GM06990 (cell line): ENCODE measurements around the gene EFNA4.

ENCODE experiments used
- DNase-seq: peaks from one replicate; pipeline ENCODE4 v3.0.0-alpha.2; 2011; ENCODE audit not compliant: insufficient read length; ENCODE audit errors: extremely low read depth
- H3K27me3 ChIP-seq: replicated peaks from 2 replicates; pipeline ENCODE4 v1.6.0; 2011; ENCODE audit warnings: low read length; ENCODE audit not compliant: control insufficient read depth, insufficient read depth
- H3K36me3 ChIP-seq: 2 replicates; pipeline ENCODE4 v1.5.1; 2011; ENCODE audit warnings: low read length; ENCODE audit not compliant: control insufficient read depth, insufficient read depth
- H3K4me3 ChIP-seq: replicated peaks from 2 replicates; pipeline ENCODE4 v1.5.1; 2011; ENCODE audit warnings: low read depth, mild to moderate bottlenecking, control low read depth, low read length
- CTCF ChIP-seq: IDR thresholded peaks from 2 replicates; pipeline ENCODE4 v1.5.1; 2011; ENCODE audit warnings: low read length, control low read depth, mild to moderate bottlenecking, inconsistent platforms; ENCODE audit not compliant: insufficient read depth, poor library complexity, severe bottlenecking

The EFNA4 gene

DNA sequence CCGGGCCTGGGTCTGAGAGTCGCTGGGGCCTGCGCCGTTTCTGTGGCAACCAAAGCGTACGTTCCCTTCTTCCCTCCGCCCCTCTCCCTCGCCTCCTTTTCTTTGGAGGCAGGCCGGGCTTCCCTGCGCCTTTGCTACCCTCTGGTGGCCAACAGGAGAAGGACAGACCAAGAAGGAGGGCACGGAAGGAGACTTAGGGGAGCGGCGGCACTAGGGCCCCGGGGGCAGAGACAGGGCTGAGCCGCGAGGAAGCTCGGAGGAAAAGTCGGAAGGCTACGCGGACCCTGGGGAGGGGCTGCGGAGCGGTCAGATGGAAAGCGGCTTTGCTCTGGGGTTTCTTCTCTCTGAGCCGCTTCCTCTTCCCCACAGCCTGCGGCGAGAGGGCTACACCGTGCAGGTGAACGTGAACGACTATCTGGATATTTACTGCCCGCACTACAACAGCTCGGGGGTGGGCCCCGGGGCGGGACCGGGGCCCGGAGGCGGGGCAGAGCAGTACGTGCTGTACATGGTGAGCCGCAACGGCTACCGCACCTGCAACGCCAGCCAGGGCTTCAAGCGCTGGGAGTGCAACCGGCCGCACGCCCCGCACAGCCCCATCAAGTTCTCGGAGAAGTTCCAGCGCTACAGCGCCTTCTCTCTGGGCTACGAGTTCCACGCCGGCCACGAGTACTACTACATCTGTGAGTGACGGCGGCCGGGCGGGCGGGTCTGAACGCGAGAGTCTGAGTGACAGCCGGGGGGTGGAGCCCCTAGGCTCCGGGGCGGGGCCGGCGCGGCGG lies 21.4 kb downstream of the EFNA4 start:
- DNase-seq, result peak; percentile 98
- Histone ChIP-seq H3K36me3 (no peaks in the 10 kb centered on the region), H3K27me3 (peaks cover 3% of the 10 kb centered on the region), H3K4me3 (peak overlapping the region; percentile 72)
- peak; percentile 93 for TF ChIP-seq CTCF

DNA sequence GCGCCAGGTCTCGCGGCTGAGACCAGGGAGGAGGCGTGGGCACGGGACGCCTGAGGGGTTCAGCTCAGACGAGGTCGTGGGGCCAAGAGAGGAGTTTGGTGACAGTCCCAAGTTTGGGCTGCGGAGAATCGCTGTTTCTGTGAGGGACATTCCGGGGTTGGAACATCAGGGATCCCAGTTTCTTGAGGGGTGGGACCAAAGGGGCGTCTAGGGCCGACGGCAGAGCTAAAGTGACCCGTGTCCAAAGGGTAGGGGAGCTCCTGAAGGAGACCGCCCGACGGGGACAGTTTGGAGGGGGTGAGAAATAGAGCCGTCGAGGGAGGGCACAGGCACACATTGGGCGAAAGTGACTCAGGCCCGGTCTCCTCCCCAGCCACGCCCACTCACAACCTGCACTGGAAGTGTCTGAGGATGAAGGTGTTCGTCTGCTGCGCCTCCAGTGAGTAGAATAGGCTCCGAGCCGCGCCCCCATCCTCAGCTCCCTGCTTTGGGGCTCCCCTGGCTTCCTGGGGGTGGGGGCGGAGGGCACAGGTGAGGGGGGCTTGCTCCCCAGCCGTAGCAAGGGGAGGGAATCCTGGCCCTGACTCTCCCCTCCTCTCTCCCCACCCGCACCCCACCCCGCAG lies 22.1 kb downstream of the EFNA4 start:
- Histone ChIP-seq H3K4me3 (peak overlapping the region; percentile 72), H3K36me3 (no peaks in the 10 kb centered on the region), H3K27me3 (peaks cover 3% of the 10 kb centered on the region)
- DNase-seq, result peak; percentile 55
- no peak for TF ChIP-seq CTCF

DNA sequence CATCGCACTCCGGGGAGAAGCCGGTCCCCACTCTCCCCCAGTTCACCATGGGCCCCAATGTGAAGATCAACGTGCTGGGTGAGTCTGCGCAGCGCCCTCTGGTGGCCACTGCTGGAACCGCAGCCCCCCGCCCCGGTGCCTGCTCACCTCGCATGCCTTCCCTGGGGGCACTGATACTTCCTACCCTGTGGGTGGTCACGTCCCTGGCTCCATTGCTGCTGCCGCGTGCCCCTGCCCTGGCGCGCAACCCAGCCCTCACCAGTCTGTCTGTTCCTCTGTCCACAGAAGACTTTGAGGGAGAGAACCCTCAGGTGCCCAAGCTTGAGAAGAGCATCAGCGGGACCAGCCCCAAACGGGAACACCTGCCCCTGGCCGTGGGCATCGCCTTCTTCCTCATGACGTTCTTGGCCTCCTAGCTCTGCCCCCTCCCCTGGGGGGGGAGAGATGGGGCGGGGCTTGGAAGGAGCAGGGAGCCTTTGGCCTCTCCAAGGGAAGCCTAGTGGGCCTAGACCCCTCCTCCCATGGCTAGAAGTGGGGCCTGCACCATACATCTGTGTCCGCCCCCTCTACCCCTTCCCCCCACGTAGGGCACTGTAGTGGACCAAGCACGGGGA lies 22.7 kb downstream of the EFNA4 start:
- Histone ChIP-seq H3K4me3 (no peak overlapping the region; the same call in 1 of the 2 replicates), H3K27me3 (peaks cover 4% of the 10 kb centered on the region), H3K36me3 (no peaks in the 10 kb centered on the region)
- DNase-seq, result peak; percentile 87
- TF ChIP-seq CTCF, result peak; percentile 97

DNA sequence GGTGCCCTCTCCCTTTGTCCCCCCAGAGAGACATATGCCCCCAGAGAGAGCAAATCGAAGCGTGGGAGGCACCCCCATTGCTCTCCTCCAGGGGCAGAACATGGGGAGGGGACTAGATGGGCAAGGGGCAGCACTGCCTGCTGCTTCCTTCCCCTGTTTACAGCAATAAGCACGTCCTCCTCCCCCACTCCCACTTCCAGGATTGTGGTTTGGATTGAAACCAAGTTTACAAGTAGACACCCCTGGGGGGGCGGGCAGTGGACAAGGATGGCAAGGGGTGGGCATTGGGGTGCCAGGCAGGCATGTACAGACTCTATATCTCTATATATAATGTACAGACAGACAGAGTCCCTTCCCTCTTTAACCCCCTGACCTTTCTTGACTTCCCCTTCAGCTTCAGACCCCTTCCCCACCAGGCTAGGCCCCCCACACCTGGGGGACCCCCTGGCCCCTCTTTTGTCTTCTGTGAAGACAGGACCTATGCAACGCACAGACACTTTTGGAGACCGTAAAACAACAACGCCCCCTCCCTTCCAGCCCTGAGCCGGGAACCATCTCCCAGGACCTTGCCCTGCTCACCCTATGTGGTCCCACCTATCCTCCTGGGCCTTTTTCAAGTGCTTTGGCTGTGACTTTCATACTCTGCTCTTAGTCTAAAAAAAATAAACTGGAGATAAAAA lies 23.5 kb downstream of the EFNA4 start:
- DNase-seq, result no peak
- peak; percentile 17 for TF ChIP-seq CTCF
- no peaks in the 10 kb centered on the region for H3K36me3 ChIP-seq
- no peak overlapping the region for H3K4me3 ChIP-seq
- H3K27me3 ChIP-seq, result peaks cover 4% of the 10 kb centered on the region

DNA sequence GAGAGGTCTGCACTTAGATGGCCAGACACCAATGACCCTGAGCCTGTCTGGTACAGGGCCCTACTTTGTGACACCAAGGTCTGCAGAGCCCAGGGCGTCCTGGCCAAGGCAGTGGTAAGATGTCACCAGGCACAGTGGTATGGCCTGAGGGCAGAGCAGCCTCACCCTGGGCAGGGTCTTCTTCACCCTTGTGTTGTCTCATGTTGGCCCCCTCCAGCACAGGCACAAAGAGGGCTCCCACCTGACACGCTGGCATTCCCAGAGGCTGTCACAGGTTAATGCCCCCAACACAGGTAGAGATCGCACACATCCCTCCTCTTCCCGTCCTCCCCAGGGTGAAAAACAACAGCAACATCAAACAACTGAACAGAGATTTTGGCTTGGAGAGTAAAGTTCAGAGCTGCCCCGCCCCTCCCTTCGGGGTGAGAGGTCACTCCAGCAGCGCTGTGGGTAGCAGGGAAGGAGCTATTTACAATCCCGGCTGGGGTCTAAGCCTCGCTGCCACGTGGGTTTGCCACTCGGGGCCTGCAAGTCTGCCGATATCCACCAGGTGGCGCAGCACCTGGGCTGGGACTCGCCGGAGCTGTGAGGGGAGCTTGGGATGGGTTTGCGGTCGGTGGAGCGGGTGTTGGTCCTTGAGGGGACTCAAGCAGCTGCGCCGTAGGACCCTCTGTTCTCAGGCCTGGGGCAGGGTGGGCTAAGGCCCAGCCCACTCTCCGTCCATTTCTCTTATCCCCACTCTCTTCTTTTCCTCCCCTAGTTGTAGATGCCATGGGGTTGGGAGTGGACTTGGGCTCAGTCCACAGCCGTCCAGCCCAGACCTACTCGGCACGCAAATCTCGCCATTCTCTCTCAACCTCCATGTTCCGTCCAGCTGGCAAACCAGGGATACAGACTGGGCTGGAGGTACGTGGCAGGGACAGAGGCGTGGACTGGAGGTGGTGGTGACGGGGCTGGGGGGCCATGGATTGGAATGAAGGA lies 27.8 kb downstream of the EFNA4 start:
- DNase-seq, result peak; percentile 73
- Histone ChIP-seq H3K4me3 (no peak overlapping the region), H3K27me3 (peaks cover 1% of the 10 kb centered on the region), H3K36me3 (no peaks in the 10 kb centered on the region)
- TF ChIP-seq CTCF, result peak; percentile 97
